NCI-H2196 (cell line): ENCODE data around the gene RPL7L1.
A peak's percentile ranks its signal among the peaks of the same experiment; 100 is the strongest.
"Not testable (repeated sequence)": the region's sequence is repeated elsewhere in the genome, so short reads cannot be mapped to it uniquely, and the experiment has no call there.

Experiments used
- DNase-seq: peaks from one replicate; lab custom pipeline; 2025; ENCODE audit not compliant: unreplicated experiment; lab: John Stamatoyannopoulos, UW

RPL7L1 gene

DNA sequence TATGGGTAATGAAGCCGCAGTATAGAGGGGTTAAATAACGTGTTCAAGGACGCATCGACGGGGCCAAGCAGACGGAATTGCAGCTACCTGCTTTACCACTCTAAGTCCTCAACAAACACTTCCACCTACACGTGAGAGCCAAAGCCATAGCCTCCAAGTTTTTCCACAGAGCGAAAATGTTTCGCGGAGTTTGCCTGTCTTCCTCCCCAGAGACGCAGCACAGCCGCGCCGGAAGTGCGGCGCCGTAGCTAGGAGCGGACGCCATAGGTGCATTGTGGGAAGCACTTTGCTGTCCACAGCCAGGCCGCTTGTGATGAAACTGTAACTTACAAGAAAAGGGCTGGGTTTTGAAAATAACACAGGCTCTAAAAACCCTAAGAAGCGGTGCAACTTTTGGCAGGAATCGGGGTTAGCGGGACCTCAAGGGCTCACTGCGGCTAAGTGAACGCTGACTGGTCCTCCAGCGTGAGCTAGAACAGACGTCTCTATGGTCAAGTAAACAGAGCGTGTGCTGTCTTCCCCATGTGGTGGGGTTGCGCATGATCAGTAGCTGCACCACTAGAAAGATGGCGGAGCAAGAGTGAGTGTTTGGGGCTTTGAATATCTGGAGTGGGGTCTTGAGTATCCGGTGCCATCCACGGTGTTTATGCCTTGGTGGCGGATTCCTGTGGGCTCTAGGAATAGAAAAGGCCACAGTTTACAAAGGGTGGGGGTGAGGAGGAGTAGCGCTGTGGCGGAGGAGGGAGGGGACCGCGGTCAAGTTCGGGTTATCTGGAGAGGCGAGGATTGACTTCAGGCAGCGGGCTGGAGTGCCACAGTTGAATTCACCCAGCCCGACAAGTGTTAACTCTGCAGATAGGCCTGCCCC, at the start of gene RPL7L1:
Gene RPL7L1 (plus strand): TSS at position 245 of the 868 bp plus-strand sequence. CDS start 295 bp downstream, at position 540.
- DNase-seq, result peak; percentile 85

GRCh38 chr6:42831237-42831636, 48.2 kb upstream of the RPL7L1 start:
- DNase-seq, result no peak

DNA sequence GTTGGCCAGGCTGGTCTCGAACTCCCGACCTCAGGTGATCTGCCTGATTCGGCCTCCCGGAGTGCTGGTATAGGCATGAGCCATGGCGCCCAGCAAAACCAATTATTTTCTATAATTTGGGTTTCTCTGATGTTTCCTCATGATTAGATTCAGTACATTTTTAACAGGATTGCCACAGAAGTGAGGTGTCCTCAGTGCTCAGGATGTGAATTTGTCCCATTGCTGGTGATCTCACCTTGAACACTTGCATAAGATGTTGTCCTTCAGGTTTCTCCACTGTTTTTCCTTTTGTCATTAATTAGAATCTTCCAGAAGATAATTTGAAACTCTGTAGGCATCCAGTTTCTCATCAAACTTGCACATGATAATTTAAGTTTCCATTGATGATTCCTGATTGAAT, 45.4 kb upstream of the RPL7L1 start:
- no peak for DNase-seq

- DNase-seq, result no peak
These were observed 37.4 kb upstream of the RPL7L1 start for GRCh38 chr6:42841844-42842584.

- no peak for DNase-seq
These were observed 34.1 kb upstream of the RPL7L1 start for GRCh38 chr6:42845327-42845694.

DNA sequence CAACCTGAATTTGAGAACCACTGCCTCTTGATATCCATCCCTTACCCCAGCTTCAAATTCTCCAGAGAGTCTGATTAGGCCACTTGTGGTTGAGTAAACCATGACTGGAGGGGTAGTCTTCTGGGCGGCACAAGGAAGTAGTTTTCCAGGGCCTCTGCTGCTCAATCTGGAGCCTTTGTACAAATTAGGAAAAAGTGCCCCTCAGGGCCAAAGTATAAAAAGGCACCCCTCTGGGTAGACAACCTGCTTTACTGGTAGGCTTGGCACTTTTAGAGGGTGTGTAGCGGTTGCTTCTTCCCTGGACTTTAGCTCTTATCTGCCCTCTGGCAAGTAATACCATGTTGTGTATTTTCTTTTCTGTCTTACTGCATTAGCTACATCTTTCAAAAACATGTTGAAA, 32.9 kb upstream of the RPL7L1 start:
- no peak for DNase-seq

GRCh38 chr6:42848700-42849099, 30.7 kb upstream of the RPL7L1 start:
- DNase-seq, result no peak

DNA sequence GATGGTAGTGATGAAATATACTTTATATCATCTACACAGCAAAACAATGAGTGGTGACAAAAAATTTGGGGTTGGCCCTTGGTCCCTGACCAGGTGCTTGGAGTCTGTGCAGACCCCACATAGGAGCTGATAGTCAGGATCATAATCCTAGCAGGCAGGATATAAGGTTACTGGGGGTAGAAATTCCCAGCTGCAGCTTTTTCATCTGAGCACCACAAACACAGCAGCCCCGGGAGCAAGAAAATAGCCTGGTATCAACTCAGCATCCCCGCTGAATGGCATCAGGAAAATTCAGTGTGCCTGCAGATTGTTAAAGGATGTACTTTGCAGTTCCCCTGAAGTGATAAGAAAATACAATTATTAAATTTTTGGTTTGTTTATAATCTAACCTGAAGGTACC, 27.8 kb upstream of the RPL7L1 start:
- no peak for DNase-seq

GRCh38 chr6:42860036-42860435, 19.4 kb upstream of the RPL7L1 start:
- no peak for DNase-seq

DNA sequence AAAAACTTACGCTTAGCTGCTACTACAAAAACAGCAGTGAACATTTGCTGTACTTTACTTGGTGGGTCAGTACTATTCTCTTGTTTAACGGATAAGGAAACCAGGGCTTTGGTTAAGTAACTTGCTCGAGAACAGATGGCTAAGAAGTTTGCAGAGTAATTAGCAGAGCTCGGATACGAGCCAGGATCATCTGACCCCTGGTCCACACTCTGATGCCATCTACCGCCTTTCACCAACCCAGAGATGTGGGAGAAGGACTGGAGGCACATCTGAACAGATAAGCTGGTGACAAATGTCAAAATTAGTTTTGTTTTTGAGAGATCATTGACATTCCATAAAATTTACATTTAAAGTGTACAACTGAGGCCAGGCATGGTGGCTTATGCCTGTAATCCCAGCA, 18.9 kb upstream of the RPL7L1 start:
- DNase-seq, result no peak

GRCh38 chr6:42864602-42865001, 14.8 kb upstream of the RPL7L1 start:
- no peak for DNase-seq

DNA sequence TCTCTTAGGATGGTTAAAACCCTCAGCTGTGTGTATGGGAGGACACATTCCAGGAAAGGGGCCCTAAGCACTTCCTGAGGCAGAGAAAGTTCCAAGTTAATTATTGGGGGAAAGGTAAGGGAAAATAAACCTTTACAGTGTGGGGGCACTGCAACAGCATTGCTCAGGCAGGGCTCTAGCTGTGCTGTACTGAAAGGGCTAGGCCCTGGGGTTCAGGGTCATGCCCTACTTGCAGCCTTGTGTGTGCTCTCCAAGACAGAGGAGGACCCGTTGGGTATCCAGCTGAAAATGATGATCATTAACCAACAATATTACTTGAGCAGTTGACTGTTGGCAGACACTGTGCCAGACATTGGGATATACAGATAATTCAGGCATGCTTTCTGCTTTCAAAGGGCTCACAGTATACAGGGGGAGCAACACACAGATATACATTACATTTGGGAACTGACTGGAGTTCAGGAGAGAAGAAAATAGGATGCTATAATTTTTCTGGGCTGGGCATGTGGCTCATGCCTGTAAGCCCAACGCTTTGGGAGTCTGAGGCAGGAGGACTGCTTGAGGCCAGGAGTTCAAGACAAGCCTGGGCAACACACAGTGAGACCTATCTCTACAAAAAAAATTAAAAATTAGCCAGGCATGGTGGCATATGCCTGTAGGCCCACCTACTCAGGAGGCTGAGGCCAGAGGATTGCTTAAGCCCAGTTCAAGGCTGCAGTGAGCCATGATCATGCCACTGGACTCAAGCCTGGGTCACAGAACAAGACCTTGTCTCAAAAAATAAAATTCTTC, 9.1 kb upstream of the RPL7L1 start:
- DNase-seq, result no peak

GRCh38 chr6:42871711-42872110, 7.7 kb upstream of the RPL7L1 start:
- DNase-seq, result no peak

GRCh38 chr6:42873313-42873712, 6.1 kb upstream of the RPL7L1 start:
- DNase-seq, result no peak

DNA sequence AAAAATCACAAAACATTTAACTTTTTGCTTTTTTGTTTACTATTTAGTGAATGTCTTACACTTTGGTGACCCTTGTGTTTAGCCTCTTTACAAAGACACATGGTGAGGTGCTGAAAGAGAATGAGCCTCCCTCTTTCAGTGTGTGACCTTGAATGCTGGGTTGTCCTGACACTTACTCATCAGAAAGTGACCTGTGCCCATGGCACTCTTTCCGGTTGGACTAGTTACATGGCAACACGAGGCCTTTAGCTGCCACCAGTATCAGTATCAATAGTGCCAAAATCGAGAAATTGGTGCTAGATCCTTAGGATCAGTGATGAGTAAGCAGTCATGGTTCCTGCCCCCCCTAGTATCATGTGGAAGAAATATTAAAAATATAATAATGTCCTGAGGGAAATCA, 1.7 kb upstream of the RPL7L1 start:
- DNase-seq, result no peak

DNA sequence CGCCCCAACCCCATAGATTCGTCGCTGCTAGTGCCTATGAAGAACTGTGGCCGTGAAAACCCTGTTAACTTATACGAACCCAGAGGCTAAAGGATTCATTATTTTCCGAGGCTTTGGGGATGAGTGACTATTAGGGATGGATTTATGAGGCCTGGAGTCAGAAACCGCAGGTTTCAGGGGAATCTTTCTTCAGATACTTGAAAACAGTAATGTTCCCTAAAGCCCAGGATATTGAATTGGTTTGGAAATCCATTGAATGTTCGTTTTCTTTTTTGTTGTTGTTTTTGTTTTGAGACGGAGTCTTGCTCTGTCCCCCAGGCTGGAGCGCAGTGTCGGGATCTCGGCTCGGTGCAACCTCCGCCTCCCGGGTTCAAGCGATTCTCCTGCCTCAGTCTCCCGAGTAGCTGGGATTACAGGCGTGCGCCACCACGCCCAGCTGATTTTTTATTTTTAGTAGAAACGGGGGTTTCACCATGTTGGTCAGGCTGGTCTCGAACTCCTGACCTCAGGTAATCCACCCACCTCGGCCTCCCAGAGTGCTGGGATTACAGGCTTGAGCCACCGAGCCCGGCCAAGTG, 913 bp downstream of the RPL7L1 start:
- not testable (repeated sequence) for DNase-seq

- DNase-seq, result not testable (repeated sequence)
These were observed 1.5 kb downstream of the RPL7L1 start for GRCh38 chr6:42880871-42881270.

- no peak for DNase-seq
These were observed 6.3 kb downstream of the RPL7L1 start for GRCh38 chr6:42885702-42886101.

DNA sequence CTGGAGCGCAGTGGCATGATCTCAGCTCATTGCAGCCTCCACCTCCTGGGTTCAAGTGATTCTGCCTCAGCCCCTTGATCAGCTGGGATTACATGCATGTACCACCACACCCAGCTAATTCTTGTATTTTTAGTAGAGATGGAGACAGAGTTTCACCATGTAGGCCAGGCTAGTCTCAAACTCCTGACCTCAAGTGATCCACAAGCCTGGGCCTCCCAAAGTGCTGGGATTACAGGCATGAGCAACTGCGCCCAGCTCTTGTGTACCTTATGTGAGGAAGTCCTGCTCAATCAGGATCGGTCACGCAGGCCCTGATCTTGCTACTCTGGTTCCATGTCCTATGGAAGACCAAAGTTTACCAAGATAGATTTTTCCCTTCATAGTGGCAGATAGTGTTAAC, 8.8 kb downstream of the RPL7L1 start:
- not testable (repeated sequence) for DNase-seq

- DNase-seq, result no peak
These were observed 10.4 kb downstream of the RPL7L1 start for GRCh38 chr6:42889815-42890214.
